NT2/D1 (cell line): Measurements from ENCODE around the gene NAXD.

ENCODE experiments used
- SUZ12 ChIP-seq: IDR thresholded peaks from 2 replicates; pipeline ENCODE4 v1.6.1; 2011; ENCODE audit not compliant: insufficient read length, insufficient read depth; ENCODE audit errors: extremely low read depth
- YY1 ChIP-seq: IDR thresholded peaks from 2 replicates; pipeline ENCODE4 v1.6.1; 2011; ENCODE audit not compliant: insufficient read length, insufficient read depth

DNA sequence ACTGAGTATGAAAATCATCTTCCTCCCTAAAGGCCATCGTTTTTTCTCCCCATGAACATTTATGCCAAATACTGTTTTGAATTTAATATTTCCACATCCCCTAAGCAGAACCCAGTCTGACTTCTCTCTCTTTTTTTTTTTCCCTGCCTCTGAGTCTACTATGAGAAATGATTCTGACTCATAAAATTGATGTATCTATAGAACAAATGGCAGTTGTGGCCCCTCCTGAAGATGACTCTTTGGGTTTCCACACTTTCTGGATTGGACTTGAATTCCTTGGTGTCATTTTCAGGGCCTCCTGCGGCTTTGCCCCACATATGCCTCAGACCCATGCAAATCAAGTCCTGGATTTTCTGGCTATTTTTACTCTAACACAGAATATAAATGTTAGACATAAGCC, 22.7 kb upstream of the NAXD start:
- no peak for TF ChIP-seq YY1
- no peak for TF ChIP-seq SUZ12
